HL-60 (cell line): ENCODE measurements around the gene GAGE12E.
"Not testable (repeated sequence)": the region's sequence is repeated elsewhere in the genome, so short reads cannot be mapped to it uniquely, and the experiment has no call there.

Source experiments
- POLR2AphosphoS5 ChIP-seq: IDR thresholded peaks from 2 replicates; pipeline ENCODE4 v1.6.1; 2012; ENCODE audit warnings: low read depth
- TF ChIP-seq, protein P1 (sequence below): IDR thresholded peaks from one replicate; pipeline ENCODE4 v1.5.1; 2011; ENCODE audit warnings: low read length, control low read depth, inconsistent platforms; ENCODE audit not compliant: insufficient read depth

DNA sequence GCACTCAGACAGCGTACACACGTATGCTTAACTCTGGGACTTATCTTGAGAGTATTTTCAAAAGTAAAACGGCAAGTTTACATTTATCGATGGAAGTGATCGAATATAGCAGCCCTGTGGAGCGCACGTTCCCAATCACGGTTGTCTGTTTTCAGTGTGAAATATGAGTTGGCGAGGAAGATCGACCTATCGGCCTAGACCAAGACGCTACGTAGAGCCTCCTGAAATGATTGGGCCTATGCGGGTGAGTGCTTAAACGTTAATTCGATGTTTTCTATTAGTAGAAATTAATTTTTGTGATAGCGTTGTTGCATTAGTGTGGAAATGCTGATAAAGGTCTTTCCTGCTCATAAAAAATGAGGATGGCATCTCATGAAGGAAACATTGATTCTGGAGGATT, 39.4 kb downstream of the GAGE12E start:
- TF ChIP-seq, protein P1, sequence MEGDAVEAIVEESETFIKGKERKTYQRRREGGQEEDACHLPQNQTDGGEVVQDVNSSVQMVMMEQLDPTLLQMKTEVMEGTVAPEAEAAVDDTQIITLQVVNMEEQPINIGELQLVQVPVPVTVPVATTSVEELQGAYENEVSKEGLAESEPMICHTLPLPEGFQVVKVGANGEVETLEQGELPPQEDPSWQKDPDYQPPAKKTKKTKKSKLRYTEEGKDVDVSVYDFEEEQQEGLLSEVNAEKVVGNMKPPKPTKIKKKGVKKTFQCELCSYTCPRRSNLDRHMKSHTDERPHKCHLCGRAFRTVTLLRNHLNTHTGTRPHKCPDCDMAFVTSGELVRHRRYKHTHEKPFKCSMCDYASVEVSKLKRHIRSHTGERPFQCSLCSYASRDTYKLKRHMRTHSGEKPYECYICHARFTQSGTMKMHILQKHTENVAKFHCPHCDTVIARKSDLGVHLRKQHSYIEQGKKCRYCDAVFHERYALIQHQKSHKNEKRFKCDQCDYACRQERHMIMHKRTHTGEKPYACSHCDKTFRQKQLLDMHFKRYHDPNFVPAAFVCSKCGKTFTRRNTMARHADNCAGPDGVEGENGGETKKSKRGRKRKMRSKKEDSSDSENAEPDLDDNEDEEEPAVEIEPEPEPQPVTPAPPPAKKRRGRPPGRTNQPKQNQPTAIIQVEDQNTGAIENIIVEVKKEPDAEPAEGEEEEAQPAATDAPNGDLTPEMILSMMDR = not testable (repeated sequence)
- TF ChIP-seq POLR2AphosphoS5 = not testable (repeated sequence)
